Effector CD4-positive, alpha-beta T cell (primary cell): ENCODE data around the gene LRBA.

ENCODE experiments used
- DNase-seq: peaks from one replicate; pipeline ENCODE4 v3.0.0-alpha.2; 2020

LRBA gene

DNA sequence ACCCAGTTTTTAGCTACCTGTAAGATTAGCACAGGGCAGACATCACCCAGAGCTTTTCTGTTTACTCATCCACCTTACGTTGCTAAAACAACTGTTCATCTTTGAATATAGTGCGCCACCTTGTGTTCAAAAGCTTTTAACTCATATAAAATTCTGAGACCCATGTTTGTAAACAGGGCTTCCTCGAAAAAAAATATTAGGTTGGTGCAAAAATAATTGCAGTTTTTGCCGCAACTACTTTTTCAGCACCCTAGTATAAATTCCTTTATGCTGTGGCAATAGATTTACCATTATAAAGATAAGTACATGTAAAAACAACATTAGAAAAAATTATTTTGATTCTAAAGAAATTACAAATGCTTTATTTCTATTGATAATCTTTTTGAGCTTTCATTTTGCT lies 147.9 kb downstream of the LRBA start:
- DNase-seq = peak; percentile 55

DNA sequence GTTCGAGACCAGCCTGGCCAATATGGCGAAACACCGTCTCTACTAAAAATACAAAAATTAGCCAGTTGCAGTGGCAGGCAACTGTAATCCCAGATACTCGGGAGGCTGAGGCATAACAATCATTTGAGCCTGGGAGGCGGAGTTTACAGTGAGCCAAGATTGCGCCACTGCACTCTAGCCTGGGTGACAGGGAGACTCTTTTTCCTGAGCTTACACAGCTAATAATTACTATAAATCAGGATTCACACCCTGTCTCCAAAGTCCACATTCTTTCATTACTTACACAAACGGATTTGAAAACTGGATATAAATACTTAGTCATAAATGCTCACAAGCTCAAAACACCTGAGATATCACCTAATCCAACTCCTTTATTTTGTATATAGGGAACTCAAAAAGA lies 151.6 kb downstream of the LRBA start:
- no peak for DNase-seq

DNA sequence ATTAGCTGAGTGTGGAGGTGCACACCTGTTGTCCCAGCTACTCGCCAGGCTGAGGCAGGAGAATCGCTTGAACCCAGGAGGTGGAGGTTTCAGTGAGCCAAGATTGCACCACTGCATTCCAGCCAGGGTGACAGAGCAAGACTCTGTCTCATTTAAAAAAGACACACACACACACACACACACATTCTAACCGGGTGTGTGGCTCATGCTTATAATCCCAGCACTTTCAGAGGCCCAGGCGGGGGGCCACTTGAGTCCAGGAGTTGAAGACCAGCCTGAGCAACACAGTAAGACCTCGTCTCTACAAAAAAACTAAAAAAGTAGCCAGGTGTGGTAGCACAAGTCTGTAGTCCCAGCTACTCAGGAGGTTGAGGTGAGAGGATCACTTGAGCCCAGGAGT lies 152.3 kb downstream of the LRBA start:
- DNase-seq = no peak

- no peak for DNase-seq
Measured at GRCh38 chr4:150859453-150859852, 155.6 kb downstream of the LRBA start.

DNA sequence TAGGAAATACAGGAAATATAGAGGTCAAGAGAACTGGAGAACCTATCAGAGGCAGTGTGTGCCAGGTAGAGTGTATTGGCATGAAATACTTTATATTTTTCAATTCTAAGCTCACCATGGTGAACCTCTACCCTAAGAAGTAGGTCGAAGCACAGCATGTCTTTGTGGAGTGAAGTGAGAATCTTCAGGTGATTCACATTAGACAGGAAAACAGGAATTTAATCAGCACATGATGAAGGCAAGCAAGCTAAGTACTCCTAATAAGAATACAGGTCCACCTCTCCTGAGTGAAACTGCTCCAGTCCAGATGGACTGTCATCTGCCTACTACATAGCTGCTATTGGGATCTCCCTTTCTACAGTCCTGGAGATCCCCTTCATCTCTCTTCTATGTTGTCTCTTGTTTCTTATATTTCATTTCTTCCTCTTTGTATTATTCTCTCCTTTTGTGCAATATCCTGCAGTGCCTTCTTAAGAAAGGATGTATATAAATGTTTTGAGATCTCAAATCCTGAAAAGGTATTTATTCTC lies 159.0 kb downstream of the LRBA start:
- DNase-seq = no peak

DNA sequence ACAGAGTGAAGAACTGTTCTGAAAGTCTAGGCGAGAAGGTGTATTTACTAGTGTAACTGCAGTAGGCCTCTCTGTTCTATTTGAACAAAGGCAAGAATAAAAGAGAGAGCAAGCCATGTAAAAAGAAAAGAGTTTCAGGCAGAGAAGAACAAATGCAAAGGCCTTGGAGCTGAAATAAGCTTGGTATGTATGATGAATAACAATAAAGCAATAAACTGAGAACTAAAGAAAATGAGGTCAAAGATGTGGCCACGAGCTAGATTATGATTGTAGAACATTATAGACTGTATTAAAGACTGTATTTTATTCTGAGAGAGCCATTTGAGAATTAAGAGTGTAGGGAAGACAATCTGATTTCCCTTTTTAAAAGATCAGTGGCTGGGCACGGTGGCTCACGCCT lies 160.5 kb downstream of the LRBA start:
- no peak for DNase-seq

GRCh38 chr4:150853882-150854281 lies 161.2 kb downstream of the LRBA start:
- no peak for DNase-seq

DNA sequence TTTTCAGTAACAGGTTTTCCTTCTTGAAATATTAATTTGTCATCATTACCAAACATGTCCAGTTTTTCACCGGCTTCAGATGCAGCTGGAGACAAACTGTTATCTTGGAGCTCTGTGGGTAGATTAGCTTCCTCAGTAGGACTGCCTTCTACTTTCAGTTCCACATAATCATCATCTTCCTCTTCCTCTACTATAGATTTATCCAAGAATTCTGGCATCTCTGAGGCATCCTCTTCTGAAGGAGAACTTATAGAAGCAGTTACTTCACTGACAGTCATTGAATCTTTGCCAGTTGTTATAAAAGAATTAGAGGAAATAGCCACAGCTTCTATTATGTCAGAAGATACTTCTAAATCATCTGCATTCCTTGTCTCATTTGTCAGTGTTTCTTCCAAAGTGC lies 162.9 kb downstream of the LRBA start:
- DNase-seq = no peak

GRCh38 chr4:150849016-150849415 lies 166.1 kb downstream of the LRBA start:
- DNase-seq = no peak

GRCh38 chr4:150828159-150828558 lies 186.9 kb downstream of the LRBA start:
- peak; percentile 8 for DNase-seq

GRCh38 chr4:150827226-150827625 lies 187.9 kb downstream of the LRBA start:
- DNase-seq = no peak

GRCh38 chr4:150826306-150826705 lies 188.8 kb downstream of the LRBA start:
- DNase-seq = no peak

DNA sequence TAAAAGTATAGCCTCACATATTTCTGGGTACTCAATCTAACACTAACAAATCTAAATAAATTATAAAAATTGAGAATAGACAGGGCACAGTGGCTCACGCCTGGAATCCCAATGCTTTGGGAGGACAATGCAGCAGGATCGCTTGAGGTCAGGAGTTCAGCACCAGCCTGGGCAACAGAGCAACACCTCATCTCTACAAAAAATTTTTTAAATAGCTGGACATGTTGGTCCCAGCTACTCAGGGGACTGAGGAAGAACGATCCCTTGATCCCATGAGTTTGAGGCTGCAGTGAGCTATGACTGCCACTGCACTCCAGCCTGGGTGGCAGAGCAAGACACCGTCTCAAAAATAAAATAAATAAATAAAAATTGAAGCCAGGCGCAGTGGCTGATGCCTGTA lies 192.7 kb downstream of the LRBA start:
- no peak for DNase-seq

DNA sequence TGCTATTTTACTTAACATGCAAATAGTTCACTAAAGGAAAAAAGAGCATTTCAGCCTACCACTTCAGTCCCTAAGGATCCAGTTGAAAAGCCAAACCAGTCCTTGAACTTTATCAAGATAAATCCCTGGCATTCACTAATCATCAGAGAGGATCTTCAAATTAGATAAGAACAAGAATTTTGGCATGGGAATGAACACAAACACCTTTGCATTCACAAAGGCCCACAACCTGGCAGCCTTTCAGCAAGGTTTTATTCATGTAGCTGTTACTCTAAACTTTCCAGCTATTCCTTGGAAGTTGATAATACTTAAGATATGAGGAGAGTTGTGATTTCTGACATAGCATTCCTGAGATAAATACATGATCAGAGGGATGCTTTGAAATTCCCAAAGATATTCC lies 193.4 kb downstream of the LRBA start:
- no peak for DNase-seq

- no peak for DNase-seq
Measured at GRCh38 chr4:150820409-150820808, 194.7 kb downstream of the LRBA start.

DNA sequence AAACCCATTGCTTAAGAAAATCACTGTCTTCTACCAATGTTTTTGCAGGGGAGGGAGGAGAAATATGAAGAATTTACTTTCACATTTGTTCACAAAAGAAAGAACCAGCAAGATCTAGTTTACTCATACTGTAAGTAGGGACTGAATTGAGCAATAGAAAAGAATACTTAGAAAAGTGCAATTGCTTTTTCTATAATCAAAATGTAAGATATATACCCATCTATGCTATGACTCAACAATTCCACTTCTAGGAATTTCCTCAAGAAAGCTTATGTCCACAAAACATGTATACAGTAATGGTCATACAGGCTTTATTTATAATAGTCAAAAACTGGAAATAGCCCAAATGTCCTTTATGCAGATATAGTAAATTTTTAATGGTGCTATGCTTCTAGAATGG lies 196.4 kb downstream of the LRBA start:
- DNase-seq = no peak

DNA sequence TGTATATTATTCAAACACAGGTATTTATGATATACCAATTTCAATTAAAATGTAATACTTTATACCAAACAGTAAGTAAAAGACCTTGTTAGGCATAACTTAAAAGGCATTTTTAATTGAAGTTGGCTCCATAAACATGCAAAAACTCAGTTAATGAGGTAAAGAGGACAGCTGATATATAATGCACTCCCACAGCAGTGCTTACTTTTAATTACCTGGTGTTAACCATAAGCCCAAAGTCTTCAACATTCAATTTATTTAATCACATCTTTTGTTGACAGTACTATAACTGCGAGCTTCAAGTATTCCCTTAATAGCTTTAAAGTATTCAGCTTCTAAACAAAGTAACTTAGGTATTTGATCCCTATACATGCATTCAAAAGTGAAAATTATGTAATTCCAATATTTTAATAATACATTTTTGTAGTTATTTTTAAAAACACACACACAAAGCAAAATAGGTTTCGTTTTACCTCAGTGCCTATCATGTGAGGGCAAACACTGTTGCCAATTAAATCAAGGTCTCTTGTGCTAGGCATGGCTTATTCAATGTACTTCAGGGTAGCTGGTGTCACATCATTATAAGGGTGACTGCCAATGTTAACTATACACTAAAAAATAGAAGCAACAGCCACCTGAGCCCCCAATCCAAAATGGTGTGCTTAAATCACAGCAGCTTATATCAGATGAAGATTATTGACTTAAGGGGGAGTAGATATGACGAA lies 197.1 kb downstream of the LRBA start:
- no peak for DNase-seq

- DNase-seq = no peak
Measured at GRCh38 chr4:150817017-150817416, 198.1 kb downstream of the LRBA start.

DNA sequence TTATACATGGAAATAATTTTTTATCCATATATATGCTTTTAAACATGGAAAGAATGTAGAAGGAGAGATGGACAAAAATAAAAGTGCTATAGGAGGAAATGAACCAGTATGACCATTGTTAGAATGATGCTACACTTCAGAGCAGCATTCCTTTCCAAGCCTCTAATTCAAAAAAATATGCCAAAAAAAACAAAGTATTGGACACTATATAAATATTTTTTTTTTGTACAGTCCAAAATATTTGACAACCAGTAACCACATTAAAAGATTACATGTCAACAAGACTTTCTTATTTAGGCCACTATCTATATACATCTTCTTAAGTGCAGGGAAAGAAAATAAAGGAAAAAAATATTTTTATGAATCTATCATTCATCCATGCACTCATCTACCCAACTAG lies 198.6 kb downstream of the LRBA start:
- DNase-seq = no peak

DNA sequence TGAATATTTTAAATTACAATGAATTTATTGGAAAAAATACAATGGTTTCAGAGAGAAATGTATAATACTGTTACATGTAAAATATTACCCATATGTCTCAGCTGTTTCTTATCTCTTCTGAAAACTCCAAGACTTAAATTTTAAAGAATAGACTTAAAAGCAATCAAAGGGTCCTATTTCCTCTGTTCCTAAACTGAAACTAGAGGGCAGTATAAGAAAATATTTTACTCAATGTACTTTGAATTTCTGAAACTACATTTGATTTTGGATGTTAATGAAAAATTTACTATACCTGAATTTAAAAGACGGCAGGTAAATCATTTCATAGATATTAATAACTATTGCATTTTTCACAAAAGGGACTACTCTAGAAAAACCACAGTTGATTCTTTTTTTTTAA lies 200.2 kb downstream of the LRBA start:
- no peak for DNase-seq

DNA sequence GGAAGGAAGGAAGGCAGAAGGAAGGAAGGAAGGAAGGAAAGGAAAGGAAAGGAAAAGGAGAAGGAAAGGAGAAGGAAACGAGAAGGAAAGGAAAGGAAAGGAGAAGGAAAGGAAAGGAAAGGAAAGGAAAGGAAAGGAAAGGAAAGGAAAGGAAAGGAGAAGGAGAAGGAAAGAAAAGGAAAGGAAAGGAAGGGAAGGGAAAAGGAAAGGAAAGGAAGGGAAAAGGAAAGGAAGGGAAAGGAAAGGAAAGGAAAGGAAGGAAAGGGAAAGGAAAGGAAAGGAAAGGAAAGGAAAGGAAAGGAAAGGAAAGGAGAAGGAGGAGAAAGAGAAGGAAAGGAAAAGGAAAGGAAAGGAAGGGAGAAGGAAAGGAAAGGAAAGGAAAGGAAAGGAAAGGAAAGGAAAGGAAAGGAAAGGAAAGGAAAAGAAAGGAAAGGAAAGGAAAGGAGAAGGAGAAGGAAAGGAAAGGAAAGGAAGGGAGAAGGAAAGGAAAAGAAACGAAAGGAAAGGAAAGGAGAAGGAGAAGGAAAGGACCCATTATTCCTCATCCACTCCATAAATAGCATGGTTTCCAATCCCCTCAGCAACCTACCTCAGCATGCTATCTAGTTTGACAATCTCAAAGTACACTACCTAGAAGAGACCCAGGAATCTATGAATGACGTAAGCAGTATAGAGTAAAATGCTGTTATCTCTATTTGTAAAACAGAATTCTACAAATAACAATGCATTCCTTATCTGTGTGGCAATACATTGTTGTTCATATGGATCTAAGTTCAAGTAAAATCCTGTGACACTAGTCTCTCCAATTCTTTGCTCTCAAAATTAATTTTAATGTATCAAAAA lies 209.7 kb downstream of the LRBA start:
- no peak for DNase-seq

DNA sequence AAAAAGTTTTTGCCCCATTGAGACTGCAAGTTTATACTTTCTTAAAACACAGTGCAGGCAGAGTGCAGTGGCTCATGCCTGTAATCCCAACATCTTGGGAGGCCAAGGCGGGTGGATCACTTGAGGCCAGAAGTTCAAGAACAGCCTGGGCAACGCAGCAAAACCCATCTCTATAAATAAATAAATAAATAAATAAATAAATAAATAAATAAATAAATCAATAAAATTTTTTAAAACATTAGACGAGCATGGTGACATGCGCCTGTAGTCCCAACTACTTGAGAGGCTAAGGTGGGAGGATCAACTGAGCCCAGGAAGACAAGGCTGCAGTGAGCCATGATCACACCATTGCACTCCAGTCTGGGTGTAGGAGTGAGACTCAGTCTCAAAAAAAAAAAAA lies 213.3 kb downstream of the LRBA start:
- DNase-seq = no peak

- DNase-seq = no peak
Measured at GRCh38 chr4:150799207-150799606, 215.9 kb downstream of the LRBA start.

DNA sequence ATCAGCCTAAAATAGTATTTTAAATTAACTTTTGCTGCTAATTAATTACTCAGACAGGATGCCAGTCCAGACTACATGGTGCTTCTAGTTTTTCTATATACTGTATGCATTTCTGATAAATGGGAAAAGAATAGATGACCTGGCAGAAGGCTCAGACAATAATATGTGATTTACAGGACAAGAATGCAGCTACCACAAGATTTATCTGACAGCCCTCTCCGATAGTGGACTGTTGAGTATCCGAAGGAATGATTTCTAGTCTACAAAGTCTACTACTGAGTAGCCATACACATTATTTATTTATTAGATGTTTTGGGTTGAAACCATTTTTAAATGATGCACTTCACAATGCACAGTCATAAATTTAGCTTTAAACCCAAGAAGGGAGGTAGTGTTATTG lies 220.4 kb downstream of the LRBA start:
- no peak for DNase-seq
